ENCODE data around the gene HNRNPCL1. TPM values are rescaled to one million over a fixed set of nuclear protein-coding genes. Genes with fewer than 3 reads are reported as not detected.

HNRNPCL1 gene
- total RNA-seq, 2 donors from 2014 or later, result not detected

GRCh38 chr1:12811409-12811784 lies 37.1 kb downstream of the HNRNPCL1 start:
- TF ChIP-seq CTCF (IDR thresholded peaks at IDR 0.05), result no peak
- DNase-seq (ENCODE audit: low spot score) (no peak), ATAC-seq (ENCODE audit: insufficient number of reproducible peaks, low FRiP score, low read depth) (no peak)
- Histone ChIP-seq H3K4me1 (ENCODE audit: control insufficient read depth in 1 of 2, low read depth in 2 of 2) (no peaks in the 10 kb centered on the region), H3K4me3 (no peak overlapping the region), H3K27ac (no peak overlapping the region), H3K36me3 (no peaks in the 10 kb centered on the region), H3K9me3 (no peaks in the 10 kb centered on the region), H3K27me3 (replicated peaks; ENCODE audit: insufficient read depth) (no peaks in the 10 kb centered on the region)

DNA sequence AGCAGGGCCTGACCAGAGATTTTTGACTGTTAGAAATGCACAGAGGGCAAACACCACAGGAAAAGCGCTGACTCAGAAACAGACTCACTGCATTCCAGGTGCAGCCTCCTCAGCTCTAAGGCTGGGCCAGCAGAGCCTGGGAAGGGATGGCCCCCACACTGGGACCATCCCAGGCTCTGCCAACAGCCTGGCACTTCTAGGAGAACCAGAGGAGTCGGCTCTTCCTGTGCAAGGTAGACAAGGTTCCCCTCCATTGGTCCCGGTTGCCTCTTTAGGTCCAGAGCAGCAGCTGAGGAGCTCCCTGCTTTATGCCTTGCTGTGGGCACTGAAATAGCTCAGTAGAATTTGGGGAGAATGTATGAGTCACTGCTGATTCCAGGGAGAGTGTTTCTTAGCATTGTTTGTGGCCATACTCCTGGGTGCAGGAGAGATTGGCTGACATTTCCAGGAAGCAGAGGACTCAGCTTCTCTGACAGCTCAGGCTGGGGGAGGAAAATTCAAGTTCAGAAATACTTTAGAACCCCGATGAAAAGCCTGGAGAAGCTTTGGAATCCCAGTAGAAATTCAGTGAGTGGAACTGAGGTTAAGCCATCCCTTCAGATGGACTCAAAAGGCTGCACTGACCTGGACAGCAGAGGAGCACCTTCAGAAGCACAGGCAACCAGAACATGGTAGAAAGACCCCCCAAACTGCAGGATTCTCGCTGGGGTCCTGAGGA lies 37.7 kb downstream of the HNRNPCL1 start:
- Histone ChIP-seq H3K4me3 (no peak overlapping the region), H3K9me3 (no peaks in the 10 kb centered on the region)

GRCh38 chr1:12809933-12810332 lies 38.6 kb downstream of the HNRNPCL1 start:
- ATAC-seq (ENCODE audit: insufficient number of reproducible peaks, low FRiP score, low read depth), result no peak
- no peaks in the 10 kb centered on the region for H3K9me3 ChIP-seq
- H3K27ac ChIP-seq, result no peak overlapping the region
- no peak overlapping the region for H3K4me3 ChIP-seq
- no peaks in the 10 kb centered on the region for H3K27me3 ChIP-seq (replicated peaks; ENCODE audit: insufficient read depth)
- H3K4me1 ChIP-seq (ENCODE audit: control insufficient read depth in 1 of 2, low read depth in 2 of 2), result no peaks in the 10 kb centered on the region
- TF ChIP-seq CTCF (IDR thresholded peaks at IDR 0.05), result no peak
- H3K36me3 ChIP-seq, result no peaks in the 10 kb centered on the region
- DNase-seq (ENCODE audit: low spot score), result no peak

More for the DNA sequence above, 37.7 kb downstream of the HNRNPCL1 start:
- ATAC-seq (ENCODE audit: insufficient number of reproducible peaks, low FRiP score, low read depth) (no peak), DNase-seq (ENCODE audit: low spot score) (no peak)
- H3K27me3 ChIP-seq (replicated peaks; ENCODE audit: insufficient read depth), result no peaks in the 10 kb centered on the region
- no peaks in the 10 kb centered on the region for H3K36me3 ChIP-seq
- no peak for TF ChIP-seq CTCF (IDR thresholded peaks at IDR 0.05)
- no peaks in the 10 kb centered on the region for H3K4me1 ChIP-seq (ENCODE audit: control insufficient read depth in 1 of 2, low read depth in 2 of 2)
- H3K27ac ChIP-seq, result no peak overlapping the region

DNA sequence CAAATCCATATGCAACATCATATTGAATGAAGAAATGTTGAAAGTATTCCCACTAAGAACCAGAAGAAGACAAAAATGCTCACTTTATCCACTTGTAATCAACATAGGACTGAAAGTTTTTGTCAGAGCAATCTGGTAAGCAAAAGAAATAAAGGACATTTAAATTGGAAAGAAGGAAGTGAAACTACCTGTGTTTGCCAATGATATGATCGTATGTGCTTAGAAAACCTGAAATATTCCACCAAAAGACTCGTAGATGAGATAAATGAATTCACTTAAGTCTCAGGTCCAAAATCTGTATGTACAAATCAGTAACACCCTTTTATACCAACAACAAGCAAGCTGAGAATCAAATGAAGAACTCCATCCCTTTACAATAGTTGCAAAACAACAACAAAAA lies 48.8 kb downstream of the HNRNPCL1 start:
- DNase-seq (ENCODE audit: low spot score) (no peak), ATAC-seq (ENCODE audit: insufficient number of reproducible peaks, low FRiP score, low read depth) (no peak)
- Histone ChIP-seq H3K27ac (no peak overlapping the region), H3K9me3 (no peaks in the 10 kb centered on the region), H3K4me1 (ENCODE audit: control insufficient read depth in 1 of 2, low read depth in 2 of 2) (no peaks in the 10 kb centered on the region), H3K36me3 (no peaks in the 10 kb centered on the region), H3K4me3 (no peak overlapping the region), H3K27me3 (replicated peaks; ENCODE audit: insufficient read depth) (no peaks in the 10 kb centered on the region)
- TF ChIP-seq CTCF (IDR thresholded peaks at IDR 0.05), result no peak

DNA sequence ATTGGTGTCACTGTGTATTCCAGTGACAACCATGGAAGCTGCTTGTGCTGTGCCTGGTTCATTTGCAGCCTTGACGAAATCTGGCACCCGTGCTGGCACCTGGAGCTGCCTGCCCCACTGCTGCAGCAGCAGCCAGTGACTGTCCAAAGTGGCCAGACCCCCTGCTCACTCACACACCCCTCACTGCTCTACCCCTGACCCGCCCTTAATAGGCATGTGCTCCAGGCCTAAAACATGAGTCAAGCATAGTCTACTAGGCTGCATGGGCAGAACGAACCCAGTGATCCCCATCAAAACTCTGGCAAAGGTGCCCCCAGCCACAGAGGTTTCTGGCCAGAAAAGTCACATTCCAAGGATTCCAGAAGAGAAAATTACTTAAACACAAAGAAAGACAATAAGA lies 49.6 kb downstream of the HNRNPCL1 start:
- Histone ChIP-seq H3K9me3 (no peaks in the 10 kb centered on the region), H3K4me3 (no peak overlapping the region), H3K36me3 (no peaks in the 10 kb centered on the region), H3K27ac (no peak overlapping the region), H3K4me1 (ENCODE audit: control insufficient read depth in 1 of 2, low read depth in 2 of 2) (no peaks in the 10 kb centered on the region), H3K27me3 (replicated peaks; ENCODE audit: insufficient read depth) (no peaks in the 10 kb centered on the region)
- no peak for DNase-seq (ENCODE audit: low spot score)
- TF ChIP-seq CTCF (IDR thresholded peaks at IDR 0.05), result no peak
- no peak for ATAC-seq (ENCODE audit: insufficient number of reproducible peaks, low FRiP score, low read depth)

Other genes starting within 250 kb of the HNRNPCL1 start
- gene DHRS3, start 230.5 kb downstream of the HNRNPCL1 start, total RNA-seq, result 100 to 1,000 TPM in 1 of 2 donors, 10 to 100 TPM in 1; 65.9 to 150 TPM
- not detected for gene AADACL4, start 204.6 kb downstream of the HNRNPCL1 start, total RNA-seq
- not detected for gene AADACL3, start 132.6 kb downstream of the HNRNPCL1 start, total RNA-seq
- gene CFAP107, start 102.5 kb downstream of the HNRNPCL1 start, total RNA-seq, result not detected
- gene PRAMEF12, start 75.0 kb downstream of the HNRNPCL1 start, total RNA-seq, result not detected
- not detected for gene PRAMEF1, start 57.3 kb downstream of the HNRNPCL1 start, total RNA-seq
- not detected for gene PRAMEF11, start 17.3 kb downstream of the HNRNPCL1 start, total RNA-seq
- gene PRAMEF2, start 8.4 kb upstream of the HNRNPCL1 start, total RNA-seq, result not detected
- gene PRAMEF4, start 37.5 kb upstream of the HNRNPCL1 start, total RNA-seq, result not detected
- not detected for gene PRAMEF10, start 49.5 kb upstream of the HNRNPCL1 start, total RNA-seq
- gene PRAMEF7, start 67.9 kb upstream of the HNRNPCL1 start, total RNA-seq, result not detected
- gene PRAMEF6, start 98.9 kb upstream of the HNRNPCL1 start, total RNA-seq, result not detected
- not detected for gene PRAMEF27, start 207.9 kb upstream of the HNRNPCL1 start, total RNA-seq
- gene HNRNPCL3, start 212.0 kb upstream of the HNRNPCL1 start, total RNA-seq, result not detected
- gene PRAMEF25, start 222.1 kb upstream of the HNRNPCL1 start, total RNA-seq, result not detected

Measured in thoracic aorta (tissue), 2 donors.